Immature natural killer cell (primary cell): Measurements from ENCODE around the gene HDAC4. TPM values are rescaled to one million over a fixed set of nuclear protein-coding genes. Genes with fewer than 3 reads are reported as not detected.
A peak's percentile ranks its signal among the peaks of the same experiment; 100 is the strongest.

Experiments used
- DNase-seq, 3 donors: peaks; one replicate each; pipeline ENCODE4 v3.0.0; 2022; ENCODE audit warnings: mixed read lengths in 1 of 3
- H3K27ac Mint-ChIP-seq, 6 donors: one replicate each; pipeline ENCODE4 v1.8.0; 2020; ENCODE audit warnings: mixed read lengths in 6 of 6, mild to moderate bottlenecking in 5 of 6, inconsistent platforms in 4 of 6, moderate library complexity in 3 of 6
- H3K27me3 Mint-ChIP-seq, 3 donors: one replicate each; pipeline ENCODE4 v1.8.0; 2020 to 2021; ENCODE audit warnings: low read depth in 3 of 3, mild to moderate bottlenecking in 3 of 3, mixed read lengths in 3 of 3, moderate library complexity in 3 of 3, inconsistent platforms in 1 of 3
- H3K36me3 Mint-ChIP-seq, 3 donors: one replicate each; pipeline ENCODE4 v1.8.0; 2020; ENCODE audit warnings: mixed read lengths in 3 of 3, inconsistent platforms in 2 of 3, mild to moderate bottlenecking in 2 of 3
- H3K4me1 Mint-ChIP-seq, 2 donors: one replicate each; pipeline ENCODE4 v1.8.0; 2020; ENCODE audit warnings: inconsistent platforms in 2 of 2, mild to moderate bottlenecking in 2 of 2, mixed read lengths in 2 of 2, moderate library complexity in 1 of 2
- H3K4me3 Mint-ChIP-seq, 5 donors: one replicate each; pipeline ENCODE4 v1.8.0; 2020; ENCODE audit warnings: mild to moderate bottlenecking in 5 of 5, mixed read lengths in 5 of 5, inconsistent platforms in 3 of 5, moderate library complexity in 3 of 5
- H3K9me3 Mint-ChIP-seq, 6 donors: one replicate each; pipeline ENCODE4 v1.8.0; 2020; ENCODE audit warnings: mild to moderate bottlenecking in 6 of 6, mixed read lengths in 6 of 6, inconsistent platforms in 4 of 6, moderate library complexity in 3 of 6
- polyA plus RNA-seq, 3 donors: library from polyadenylated mRNA; unstranded; fragments of 300-500 nt; fragmentation: Illumina TruSeq; gene quantifications; one replicate each; pipeline ENCODE4 v1.2.3, GENCODE V29; 2021

Gene HDAC4
- polyA plus RNA-seq, 3 donors from 2014 or later = 1.9 to 8.1 (median 5.1) TPM

GRCh38 chr2:239194731-239195317, 206.0 kb downstream of the HDAC4 start:
- no peak overlapping the region for H3K27ac Mint-ChIP-seq
- H3K36me3 Mint-ChIP-seq = peaks cover 10 to 13% (median 13%) of the 10 kb centered on the region in 3 donors
- no peak overlapping the region for H3K4me3 Mint-ChIP-seq
- H3K27me3 Mint-ChIP-seq = peaks cover 0 to 7% (median 0%) of the 10 kb centered on the region in 3 donors
- H3K4me1 Mint-ChIP-seq = peaks cover 35 to 39% of the 10 kb centered on the region in 2 donors
- DNase-seq = no peak
- no peaks in the 10 kb centered on the region for H3K9me3 Mint-ChIP-seq

DNA sequence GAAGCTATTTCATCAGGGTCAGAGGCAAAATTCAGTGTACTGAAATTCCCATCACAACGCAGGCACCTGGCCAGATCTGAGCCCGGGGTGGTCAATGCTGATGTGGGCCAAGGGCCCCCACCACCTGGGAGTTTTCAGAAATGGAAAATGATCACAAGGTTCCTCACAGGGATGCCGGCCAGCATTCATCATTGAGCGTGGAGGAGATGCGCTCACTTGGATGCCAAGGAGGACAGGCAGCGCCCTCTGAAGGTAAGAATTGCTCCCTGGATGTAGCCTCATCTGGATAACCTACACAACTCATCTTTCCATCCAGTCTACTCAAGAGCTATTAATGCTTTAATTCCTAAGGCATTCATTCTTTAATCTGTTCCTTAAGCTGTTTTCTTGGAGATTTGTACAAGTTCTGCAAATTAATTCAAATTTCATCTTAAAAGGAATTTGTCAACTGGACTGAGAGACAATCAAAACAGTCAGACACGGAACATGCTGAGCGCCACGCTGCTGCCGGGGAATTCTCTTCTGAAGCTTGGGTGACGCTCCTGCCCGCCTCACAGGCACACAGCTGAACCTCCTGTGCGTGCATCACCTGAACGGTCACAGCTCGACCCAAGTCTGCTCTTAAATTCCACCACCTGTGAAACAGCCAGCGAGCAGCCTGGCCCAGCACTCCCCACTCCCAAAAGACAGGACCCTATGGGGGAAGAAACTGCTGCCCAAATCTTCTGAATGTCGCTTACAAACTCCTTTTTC, 206.7 kb downstream of the HDAC4 start:
- no peak overlapping the region for H3K4me3 Mint-ChIP-seq
- no peak for DNase-seq
- peaks cover 10 to 16% (median 14%) of the 10 kb centered on the region in 3 donors for H3K36me3 Mint-ChIP-seq
- H3K27ac Mint-ChIP-seq = no peak overlapping the region
- peaks cover 35 to 39% of the 10 kb centered on the region in 2 donors for H3K4me1 Mint-ChIP-seq
- no peaks in the 10 kb centered on the region for H3K9me3 Mint-ChIP-seq
- peaks cover 0 to 7% (median 0%) of the 10 kb centered on the region in 3 donors for H3K27me3 Mint-ChIP-seq

- no peak overlapping the region for H3K27ac Mint-ChIP-seq
- H3K4me3 Mint-ChIP-seq = no peak overlapping the region
- peaks cover 0 to 7% (median 0%) of the 10 kb centered on the region in 3 donors for H3K27me3 Mint-ChIP-seq
- peaks cover 16 to 23% (median 16%) of the 10 kb centered on the region in 3 donors for H3K36me3 Mint-ChIP-seq
- H3K4me1 Mint-ChIP-seq = peaks cover 33 to 34% of the 10 kb centered on the region in 2 donors
- DNase-seq = no peak
- no peaks in the 10 kb centered on the region for H3K9me3 Mint-ChIP-seq
Measured at GRCh38 chr2:239193401-239193811, 207.4 kb downstream of the HDAC4 start.

DNA sequence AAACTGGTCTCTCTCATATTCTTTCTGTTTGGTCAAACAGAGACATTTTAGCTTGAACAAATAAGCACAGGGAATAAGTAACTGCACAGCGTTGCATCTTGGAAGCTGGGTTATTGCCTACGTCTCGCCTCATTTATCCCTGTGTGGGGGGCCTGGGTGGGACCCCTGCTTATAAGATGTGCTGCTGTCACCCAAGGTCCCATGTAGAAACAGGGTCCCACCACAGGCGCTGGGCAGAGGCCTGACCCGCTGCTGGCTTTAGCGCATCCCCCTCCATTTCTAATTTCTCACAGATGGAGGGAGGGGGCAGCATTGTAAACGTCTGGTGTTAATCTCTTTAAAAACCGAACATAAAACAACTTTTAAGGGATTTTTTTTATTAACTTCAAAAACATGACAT, 207.8 kb downstream of the HDAC4 start:
- Mint-ChIP-seq H3K27ac (no peak overlapping the region), H3K4me1 (peaks cover 33 to 34% of the 10 kb centered on the region in 2 donors), H3K9me3 (no peaks in the 10 kb centered on the region), H3K36me3 (peaks cover 18 to 27% (median 20%) of the 10 kb centered on the region in 3 donors), H3K27me3 (peaks cover 0 to 7% (median 0%) of the 10 kb centered on the region in 3 donors), H3K4me3 (no peak overlapping the region)
- DNase-seq = no peak

GRCh38 chr2:239192456-239192855, 208.4 kb downstream of the HDAC4 start:
- peaks cover 31 to 33% of the 10 kb centered on the region in 2 donors for H3K4me1 Mint-ChIP-seq
- H3K27me3 Mint-ChIP-seq = peaks cover 0 to 6% (median under 1%) of the 10 kb centered on the region in 3 donors
- H3K36me3 Mint-ChIP-seq = peaks cover 16 to 26% (median 20%) of the 10 kb centered on the region in 3 donors
- no peak for DNase-seq
- no peak overlapping the region for H3K4me3 Mint-ChIP-seq
- no peaks in the 10 kb centered on the region for H3K9me3 Mint-ChIP-seq
- H3K27ac Mint-ChIP-seq = no peak overlapping the region

DNA sequence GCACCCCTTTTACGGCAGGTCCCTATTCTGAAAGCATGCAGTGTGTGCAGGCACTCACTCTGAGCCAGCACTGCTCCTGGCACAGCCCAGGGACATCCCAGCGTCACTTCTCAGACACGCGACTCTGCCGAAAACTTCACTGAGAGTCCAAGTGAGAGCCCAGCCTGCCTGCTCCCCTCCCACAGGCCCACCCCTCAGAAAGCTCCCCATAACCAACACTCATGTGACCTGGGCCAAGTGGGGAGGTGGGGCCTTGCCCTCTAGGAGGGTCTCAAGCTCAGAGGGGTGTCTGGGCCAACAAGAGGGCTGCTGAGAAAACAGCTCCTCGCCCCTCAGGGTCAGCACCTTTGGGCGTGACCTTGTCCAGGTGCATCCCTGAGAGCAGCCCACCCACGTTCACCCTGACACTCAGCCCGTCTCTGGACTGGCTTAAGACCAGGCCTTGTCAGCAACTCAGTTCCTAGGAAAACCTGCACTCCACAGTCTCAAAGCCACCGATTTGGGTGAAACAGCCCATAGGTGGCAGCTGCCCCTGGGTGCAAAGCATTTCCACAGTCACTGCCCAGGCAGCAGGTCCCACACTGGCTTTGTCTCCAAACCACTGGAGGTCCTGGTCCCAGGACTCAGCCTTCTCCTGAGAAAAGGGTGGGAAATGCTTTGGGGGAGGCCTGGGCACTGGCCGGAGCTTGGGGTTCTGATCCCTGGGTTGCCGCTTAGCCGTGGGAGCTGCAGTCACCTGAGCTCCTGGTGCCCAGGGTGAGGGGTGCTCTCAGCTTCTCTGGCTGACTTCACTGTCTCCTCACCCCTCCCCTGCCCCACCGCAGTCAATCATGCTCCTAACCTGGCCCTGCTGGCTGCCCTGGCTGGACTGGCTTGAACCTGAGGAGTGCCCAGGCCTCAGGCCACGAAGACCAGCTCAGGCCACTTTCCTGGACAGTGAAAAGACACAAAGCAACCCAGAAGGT, 209.6 kb downstream of the HDAC4 start:
- H3K36me3 Mint-ChIP-seq = peaks cover 15 to 33% (median 26%) of the 10 kb centered on the region in 3 donors
- H3K9me3 Mint-ChIP-seq = no peaks in the 10 kb centered on the region
- H3K4me3 Mint-ChIP-seq = no peak overlapping the region
- peak overlapping the region in 2 of 6 donors; percentile 51 to 85 for H3K27ac Mint-ChIP-seq
- no peak for DNase-seq
- H3K4me1 Mint-ChIP-seq = peaks cover 24 to 35% of the 10 kb centered on the region in 2 donors
- peaks cover 0 to 6% (median 1%) of the 10 kb centered on the region in 3 donors for H3K27me3 Mint-ChIP-seq

- Mint-ChIP-seq H3K36me3 (peaks cover 15 to 36% (median 29%) of the 10 kb centered on the region in 3 donors), H3K27ac (peak overlapping the region in 1 of 6 donors; percentile 50), H3K27me3 (peaks cover 0 to 4% (median 1%) of the 10 kb centered on the region in 3 donors), H3K4me1 (peaks cover 19 to 27% of the 10 kb centered on the region in 2 donors), H3K9me3 (peaks cover 0 to 2% (median 0%) of the 10 kb centered on the region in 6 donors), H3K4me3 (no peak overlapping the region)
- no peak for DNase-seq
Measured at GRCh38 chr2:239190361-239190760, 210.5 kb downstream of the HDAC4 start.

DNA sequence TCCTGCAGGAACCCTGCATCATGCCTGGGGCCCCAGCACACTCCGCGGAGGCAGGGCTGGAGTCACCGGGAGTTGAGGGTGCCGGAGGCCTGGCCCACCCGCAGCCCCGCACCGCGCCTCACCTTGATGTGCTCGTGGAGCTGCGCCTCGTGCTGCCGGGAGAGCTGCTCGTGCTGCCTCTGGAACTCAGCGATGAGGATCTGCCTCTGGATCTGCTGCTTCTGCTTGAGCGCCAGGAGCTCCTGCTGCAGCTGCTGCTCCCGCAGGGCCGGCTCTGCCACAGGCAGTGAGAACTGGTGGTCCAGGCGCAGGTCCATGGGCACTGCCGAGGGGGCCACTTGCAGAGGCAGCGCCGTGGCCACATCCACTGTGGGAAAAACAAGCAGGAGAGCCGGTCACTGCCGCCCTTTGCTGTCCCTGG, 211.1 kb downstream of the HDAC4 start:
- DNase-seq = no peak
- Mint-ChIP-seq H3K27me3 (peaks cover 0 to 4% (median 1%) of the 10 kb centered on the region in 3 donors), H3K9me3 (peaks cover 0 to 2% (median 0%) of the 10 kb centered on the region in 6 donors), H3K4me1 (peaks cover 19 to 25% of the 10 kb centered on the region in 2 donors), H3K4me3 (no peak overlapping the region), H3K27ac (no peak overlapping the region), H3K36me3 (peaks cover 15 to 36% (median 29%) of the 10 kb centered on the region in 3 donors)

DNA sequence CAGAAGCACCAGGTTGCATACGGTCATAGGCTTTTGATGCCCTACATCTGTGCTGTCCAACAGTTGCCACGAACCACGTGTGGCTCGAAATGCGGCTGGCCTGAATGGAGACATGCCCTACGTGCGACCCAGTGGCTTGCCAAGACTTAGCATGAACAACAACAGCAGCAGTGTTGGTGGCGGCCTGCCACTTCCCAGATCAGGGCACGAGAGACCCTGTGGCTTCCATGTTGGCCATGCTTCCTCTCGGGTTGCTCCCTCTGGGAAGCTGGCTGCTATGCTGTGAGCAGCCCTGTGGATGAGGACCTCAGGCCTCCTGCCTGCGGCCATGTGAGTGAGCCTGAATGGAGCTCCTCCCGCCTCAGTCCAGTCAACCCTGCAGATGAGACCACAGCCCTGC, 212.3 kb downstream of the HDAC4 start:
- peaks cover 0 to 2% (median 0%) of the 10 kb centered on the region in 6 donors for H3K9me3 Mint-ChIP-seq
- no peak overlapping the region for H3K4me3 Mint-ChIP-seq
- no peak for DNase-seq
- peaks cover 0 to 3% (median 1%) of the 10 kb centered on the region in 3 donors for H3K27me3 Mint-ChIP-seq
- H3K27ac Mint-ChIP-seq = no peak overlapping the region
- peaks cover 19 to 26% of the 10 kb centered on the region in 2 donors for H3K4me1 Mint-ChIP-seq
- H3K36me3 Mint-ChIP-seq = peaks cover 15 to 36% (median 29%) of the 10 kb centered on the region in 3 donors

GRCh38 chr2:239187464-239188253, 213.2 kb downstream of the HDAC4 start:
- Mint-ChIP-seq H3K36me3 (peaks cover 15 to 36% (median 29%) of the 10 kb centered on the region in 3 donors), H3K4me3 (no peak overlapping the region), H3K9me3 (peaks cover 0 to 2% (median 0%) of the 10 kb centered on the region in 6 donors), H3K27ac (no peak overlapping the region), H3K27me3 (peaks cover 0 to 3% (median 1%) of the 10 kb centered on the region in 3 donors), H3K4me1 (peaks cover 15 to 24% of the 10 kb centered on the region in 2 donors)
- DNase-seq = no peak

- DNase-seq = no peak
- peaks cover 8 to 17% of the 10 kb centered on the region in 2 donors for H3K4me1 Mint-ChIP-seq
- H3K4me3 Mint-ChIP-seq = no peak overlapping the region
- no peak overlapping the region for H3K27ac Mint-ChIP-seq
- H3K27me3 Mint-ChIP-seq = peaks cover 0 to 3% (median 1%) of the 10 kb centered on the region in 3 donors
- H3K36me3 Mint-ChIP-seq = peaks cover 15 to 36% (median 29%) of the 10 kb centered on the region in 3 donors
- peaks cover 0 to 2% (median 0%) of the 10 kb centered on the region in 6 donors for H3K9me3 Mint-ChIP-seq
Measured at GRCh38 chr2:239186516-239187357, 214.1 kb downstream of the HDAC4 start.
